Stimulated activated CD4-positive, alpha-beta T cell treated with anti-CD3 and anti-CD28 coated beads, Interleukin-12 subunit alpha, Interleukin-12 subunit beta, amount 100 ng/mL, for 24 hours (primary cell): Measurements from ENCODE around the gene DONSON.
A peak's percentile ranks its signal among the peaks of the same experiment; 100 is the strongest.

Experiments
- DNase-seq, 2 experiments: peaks; one replicate each; pipeline ENCODE4 v3.0.0-alpha.2; 2020; ENCODE audit warnings: low read depth in 2 of 2

The DONSON gene

GRCh38 chr21:33541756-33542639 lies 46.5 kb downstream of the DONSON start, which contains the start of gene GART:
Gene GART (minus strand): TSS chr21:33542117. CDS start chr21:33539315, 2,802 bp downstream.
- DNase-seq, result peak; percentile 75 to 82

- peak in 1 of 2 experiments; percentile 8 for DNase-seq
Measured at GRCh38 chr21:33541105-33541711, 47.3 kb downstream of the DONSON start.

DNA sequence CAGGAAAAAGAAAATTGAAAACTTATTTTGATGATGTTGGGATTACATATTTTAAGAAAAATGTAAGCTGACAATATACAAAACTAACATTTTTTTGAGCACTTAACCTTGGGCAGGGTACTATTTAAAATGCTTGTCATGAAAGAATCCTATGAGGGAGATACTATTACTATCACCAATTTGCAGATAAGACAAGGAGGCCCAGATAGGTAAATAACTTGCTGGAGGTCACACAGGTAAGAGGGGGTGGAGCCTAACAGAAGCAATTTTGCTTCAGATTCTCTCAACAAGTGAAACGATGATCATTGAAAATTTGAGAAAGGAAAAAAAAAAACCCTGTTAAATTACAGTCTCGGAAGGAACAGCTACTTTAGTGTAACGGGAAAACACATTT lies 47.8 kb downstream of the DONSON start:
- DNase-seq, result no peak

- no peak for DNase-seq
Measured at GRCh38 chr21:33539616-33540015, 48.9 kb downstream of the DONSON start.

DNA sequence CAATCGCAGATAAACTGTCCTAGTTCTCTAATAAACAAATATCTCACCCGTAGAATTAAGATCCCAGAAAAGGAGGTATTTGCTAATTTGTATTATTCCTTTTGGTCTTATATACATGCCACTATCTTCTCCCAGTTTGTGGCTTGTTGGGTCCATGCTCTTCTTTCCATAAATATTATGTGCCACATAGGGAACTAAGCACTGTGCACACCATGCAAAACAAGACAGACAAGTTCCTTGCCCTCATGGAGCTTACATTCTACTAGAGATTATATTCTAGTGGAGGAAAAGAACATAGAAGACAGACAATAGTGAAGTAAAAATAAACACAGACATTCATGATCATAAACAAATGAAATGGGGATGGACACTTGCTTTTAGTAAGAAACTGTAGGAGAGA lies 51.3 kb downstream of the DONSON start:
- no peak for DNase-seq

DNA sequence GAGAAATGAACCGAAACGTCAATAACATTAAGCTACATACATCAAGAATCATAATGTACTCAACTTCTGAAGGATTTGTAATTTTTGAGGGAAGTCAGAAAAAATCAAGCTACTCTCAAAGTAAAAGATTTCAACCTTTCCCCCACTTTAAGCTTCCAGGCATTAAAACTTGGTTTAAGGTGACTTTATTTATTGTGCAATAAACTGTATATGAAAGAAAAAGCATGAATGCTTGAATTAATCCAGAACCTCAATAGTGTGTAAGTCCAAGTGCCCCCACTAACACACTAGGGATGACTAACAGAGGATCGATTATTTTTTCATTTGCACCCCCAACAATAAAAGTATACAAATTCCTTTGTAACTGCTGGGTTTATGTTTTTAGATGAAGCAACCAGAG lies 57.5 kb downstream of the DONSON start:
- DNase-seq, result no peak
